K562 (cell line): ENCODE data around the gene CD300LB. TPM values are rescaled to one million over a fixed set of nuclear protein-coding genes. Genes with fewer than 3 reads are reported as not detected.

Experiments used
- ATAC-seq: fragments of 200-7000 bp; cut with Tn5 transposase; 3 replicates; pipeline ENCODE4 v1.9.1; 2020; ENCODE audit warnings: moderate library complexity
- BruUV-seq: library from RNA; stranded (reverse); fragments of 400-500 nt; replicated peaks from 2 replicates; lab custom pipeline; 2021; lab: Mats Ljungman, UMichigan
- CTCF ChIA-PET: fragments of 300-600 bp; formaldehyde crosslinking; extraction: SDS; loops from one replicate; lab custom pipeline; 2021; ENCODE audit warnings: low intra/inter-chr PET ratio; lab: Yijun Ruan, JAX
- POLR2A ChIA-PET: fragments of 300-600, 350-650 bp; sonication (Branson Sonifier 250); formaldehyde crosslinking; extraction: SDS; loops from one replicate; lab custom pipeline; 2021; ENCODE audit warnings: antibody characterized with exemption, inconsistent platforms; lab: Yijun Ruan, JAX
- DNase-seq, 4 experiments: peaks; one replicate each; pipeline versions ENCODE4 v3.0.0 to v3.0.0-alpha.2; 2011 to 2018; ENCODE audit warnings: low spot score in 3 of 4, mixed read lengths in 3 of 4; ENCODE audit errors: extremely low read depth in 1 of 4
- FAIRE-seq: peaks from 2 replicates; lab custom pipeline; 2011; peaks lifted over from hg19 to GRCh38; lab: Jason Lieb, UNC
- H2AFZ ChIP-seq: 2 replicates; pipeline ENCODE4 v1.6.0; 2011; ENCODE audit warnings: low read depth, low read length, control low read depth, inconsistent platforms
- H3K27ac ChIP-seq: fragments of 200-600 bp; 3 replicates; pipeline ENCODE4 v1.8.0; 2011; ENCODE audit warnings: low read depth, mild to moderate bottlenecking, control low read depth, inconsistent platforms, low read length, moderate library complexity, mixed read lengths; ENCODE audit errors: extremely low read depth
- H3K27me3 ChIP-seq, 2 experiments: fragments of 300-600 bp in 1 of 2; 2 replicates in 1 of 2; 3 replicates in 1 of 2; pipeline versions ENCODE4 v1.6.0 to v1.8.0; 2011; ENCODE audit warnings: inconsistent platforms in 2 of 2, low read length in 2 of 2, mild to moderate bottlenecking in 1 of 2, mixed read lengths in 1 of 2, moderate library complexity in 1 of 2; ENCODE audit not compliant: control insufficient read depth in 2 of 2, insufficient read depth in 2 of 2
- H3K36me3 ChIP-seq: fragments of 300-600 bp; 3 replicates; pipeline ENCODE4 v1.8.0; 2011; ENCODE audit warnings: mild to moderate bottlenecking, low read length, inconsistent platforms; ENCODE audit not compliant: control insufficient read depth, insufficient read depth
- H3K4me1 ChIP-seq, 2 experiments: fragments of 200-600 bp in 1 of 2; replicated peaks in 1 of 2; 2 replicates in 1 of 2; 3 replicates in 1 of 2; pipeline versions ENCODE4 v1.5.1 to v1.8.0; 2011; ENCODE audit warnings: inconsistent platforms in 2 of 2, low read length in 2 of 2, mild to moderate bottlenecking in 1 of 2, mixed read lengths in 1 of 2, moderate library complexity in 1 of 2; ENCODE audit not compliant: control insufficient read depth in 2 of 2, insufficient read depth in 2 of 2
- H3K4me2 ChIP-seq: 2 replicates; pipeline ENCODE4 v1.6.1; 2011; ENCODE audit warnings: low read length, control low read depth, inconsistent platforms, mixed read lengths; ENCODE audit not compliant: insufficient read depth
- H3K4me3 ChIP-seq: fragments of 200-600 bp; sonication (generic), shearing (Covaris generic); 2 replicates; pipeline ENCODE4 v1.5.1; 2016; ENCODE audit warnings: control low read depth, inconsistent platforms
- H3K79me2 ChIP-seq: fragments of 200-600 bp; 3 replicates; pipeline ENCODE4 v1.8.0; 2011; ENCODE audit warnings: low read length, inconsistent platforms; ENCODE audit not compliant: control insufficient read depth, insufficient read depth
- H3K9ac ChIP-seq, 2 experiments: 2 replicates each; pipeline versions ENCODE4 v1.6.0 to v1.6.1; 2011; ENCODE audit warnings: low read depth in 2 of 2, low read length in 2 of 2, control low read depth in 1 of 2, inconsistent platforms in 1 of 2, mild to moderate bottlenecking in 1 of 2, mixed read lengths in 1 of 2; ENCODE audit not compliant: insufficient read depth in 1 of 2
- H3K9me1 ChIP-seq: one replicate; pipeline ENCODE4 v1.6.0; 2011; ENCODE audit warnings: inconsistent platforms, mild to moderate bottlenecking, low read length, moderate library complexity; ENCODE audit not compliant: control insufficient read depth, insufficient read depth
- H3K9me3 ChIP-seq: replicated peaks from 2 replicates; pipeline ENCODE4 v1.5.1; 2011; ENCODE audit warnings: low read depth, low read length, inconsistent platforms; ENCODE audit not compliant: control insufficient read depth, insufficient read depth
- H4K20me1 ChIP-seq: replicated peaks from 2 replicates; pipeline ENCODE4 v1.6.1; 2011; ENCODE audit warnings: low read length, inconsistent platforms, mixed read lengths; ENCODE audit not compliant: control insufficient read depth, insufficient read depth
- CAMTA2 ChIP-seq: fragments of 250-450 bp; sonication (Bioruptor Pico); conservative IDR thresholded peaks from 2 replicates; pipeline ENCODE4 v1.5.1; 2022
- CBX1 ChIP-seq: sonication (generic); IDR thresholded peaks from 2 replicates; pipeline ENCODE4 v1.6.1; 2016; ENCODE audit warnings: antibody characterized with exemption, low read depth, mild to moderate bottlenecking
- ELF1 ChIP-seq: fragments of 200-800 bp; sonication (Bioruptor generic); IDR thresholded peaks from 2 replicates; pipeline ENCODE4 v1.6.1; 2016; ENCODE audit warnings: missing genetic modification characterization, missing compliant biosample characterization
- PML ChIP-seq: IDR thresholded peaks from 2 replicates; pipeline ENCODE4 v1.6.1; 2012; ENCODE audit warnings: low read length, inconsistent platforms
- POLR3A ChIP-seq: IDR thresholded peaks from 2 replicates; pipeline ENCODE4 v1.6.1; 2011; ENCODE audit warnings: borderline replicate concordance, mild to moderate bottlenecking, moderate library complexity; ENCODE audit not compliant: insufficient read length, insufficient read depth; ENCODE audit errors: extremely low read depth
- PTRF ChIP-seq: fragments of 450-650 bp; IDR thresholded peaks from 2 replicates; pipeline ENCODE4 v1.6.1; 2016; ENCODE audit warnings: mild to moderate bottlenecking, missing genetic modification characterization, missing compliant biosample characterization
- SAFB ChIP-seq: fragments of 200-400 bp; formaldehyde crosslinking; IDR thresholded peaks from 2 replicates; pipeline ENCODE4 v1.6.1; 2017; ENCODE audit warnings: low read depth, low read length, borderline replicate concordance
- SMC3 ChIP-seq: conservative IDR thresholded peaks from 2 replicates; pipeline ENCODE4 v1.6.1; 2011; ENCODE audit warnings: low read depth, low read length, improper control_type of control experiment; ENCODE audit not compliant: insufficient read depth
- TAL1 ChIP-seq: fragments of 450-650 bp; IDR thresholded peaks from 2 replicates; pipeline ENCODE4 v1.6.1; 2016; ENCODE audit warnings: mild to moderate bottlenecking
- WGBS: fragments of 100-300 bp; shearing (Covaris generic); methylation state at CpG from one replicate; pipeline ENCODE4 v1.1.6; 2016; ENCODE audit warnings: low coverage, mixed read lengths; ENCODE audit not compliant: insufficient coverage; ENCODE audit errors: missing lambda C conversion rate; 5-methylcytosine and 5-hydroxymethylcytosine counted together
- in situ Hi-C: fragments of 300-500 bp; cut with MboI; formaldehyde crosslinking; loops from 4 replicates; pipeline ENCODE4 v1.15.0; 2018; ENCODE audit warnings: inconsistent platforms, mixed read lengths
- intact Hi-C: fragments of 100-400 bp; cut with micrococcal nuclease; formaldehyde crosslinking; loops from 2 replicates; pipeline ENCODE4 v1.14.2; 2022
- polyA plus RNA-seq, 8 experiments: library from polyadenylated mRNA; depleted of rRNA in 4 of 8; stranded (reverse) in 5 of 8; unstranded in 3 of 8; fragments of >200 nt; fragmentation: Nextera tagmentation in 2 of 8; fragmentation: Illumina TruSeq in 1 of 8; extraction: Ambion mirVana in 2 of 8; extraction: Trizol in 1 of 8; gene quantifications; 2 replicates each; pipeline versions ENCODE4 v1.2.1 to v1.2.3, GENCODE V29; 2011 to 2014; ENCODE audit warnings: inconsistent platforms in 1 of 8, missing spikeins in 1 of 8
- total RNA-seq, 7 experiments: library from RNA; depleted of rRNA in 6 of 7; stranded (reverse); fragments of >200 nt in 6 of 7; fragmentation: Illumina TruSeq in 2 of 7; extraction: Trizol in 2 of 7; gene quantifications; 2 replicates each; pipeline versions ENCODE4 v1.2.1 to v1.2.3, GENCODE V29; 2011 to 2021; ENCODE audit warnings: low replicate concordance in 1 of 7
- TF ChIP-seq, protein P1 (sequence below): fragments of 450-650 bp; IDR thresholded peaks from one replicate; pipeline ENCODE4 v1.6.1; 2018; ENCODE audit warnings: mild to moderate bottlenecking, moderate library complexity; ENCODE audit not compliant: partially characterized antibody

CD300LB gene
- total and polyA plus RNA-seq, 9 of the 15 experiments (the other 6 are each of a cell fraction or from before 2014, with no cell fraction given) = not detected

DNA sequence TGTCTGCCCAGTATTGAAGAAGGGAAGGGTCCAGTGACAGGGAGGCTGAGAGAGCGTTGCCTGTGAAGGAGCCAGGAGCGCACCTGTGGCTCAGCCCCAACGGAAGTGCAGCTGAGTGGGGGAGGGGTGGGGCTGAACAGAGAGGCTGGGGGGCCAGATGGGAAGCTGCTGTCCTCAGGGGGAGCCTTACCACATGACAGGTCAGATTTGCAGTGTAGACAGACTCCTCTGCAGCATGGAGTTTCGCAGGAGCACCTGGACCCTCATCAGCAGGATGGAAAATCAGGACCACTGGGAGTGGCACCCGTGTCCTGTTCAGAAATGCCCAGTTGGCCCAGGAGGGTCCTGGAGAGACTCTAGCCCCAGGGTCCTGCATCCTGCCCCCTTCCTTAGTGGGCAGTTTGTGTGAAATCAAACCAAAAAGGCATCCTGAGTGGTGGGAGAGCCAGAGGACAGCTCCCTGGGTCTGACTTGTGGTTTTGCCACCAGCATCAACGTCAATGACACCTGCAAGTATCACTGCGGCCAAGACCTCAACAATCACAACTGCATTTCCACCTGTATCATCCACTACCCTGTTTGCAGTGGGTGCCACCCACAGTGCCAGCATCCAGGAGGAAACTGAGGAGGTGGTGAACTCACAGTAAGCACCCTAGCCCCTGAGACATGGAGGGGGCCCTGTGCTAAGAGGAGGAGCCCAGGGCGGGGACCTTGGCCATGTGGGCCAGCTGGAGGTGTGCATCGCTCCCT is 57.1 kb downstream of the CD300LB start:
- Histone ChIP-seq H4K20me1 (no peaks in the 10 kb centered on the region), H3K4me1 (peaks cover 0 to 3% of the 10 kb centered on the region in 2 experiments; a peak in 3 of 5 replicates), H3K4me2 (no peak overlapping the region), H3K4me3 (no peak overlapping the region), H3K36me3 (no peaks in the 10 kb centered on the region), H3K9me3 (no peaks in the 10 kb centered on the region), H3K9me1 (no peaks in the 10 kb centered on the region), H3K79me2 (no peaks in the 10 kb centered on the region), H3K9ac (no peak overlapping the region), H3K27ac (no peak overlapping the region), H3K27me3 (peaks cover 5 to 33% of the 10 kb centered on the region in 2 experiments; a peak in 3 of 5 replicates), H2AFZ (no peak overlapping the region)
- POLR2A ChIA-PET = no interaction called here
- intact Hi-C loops (no loop called here), in situ Hi-C loops (no loop called here)
- ATAC-seq (no peak), DNase-seq (no peak), FAIRE-seq (no peak)
- WGBS = 10% methylated on average over 9 of the region's 9 CpGs
- CTCF ChIA-PET = no interaction called here
- TF ChIP-seq POLR3A (no peak), CBX1 (no peak), TAL1 (no peak), PTRF (tag) (no peak), PML (no peak), CAMTA2 (CRISPR knock-in tag) (no peak), SAFB (no peak), SMC3 (no peak), ELF1 (tag) (no peak)
- TF ChIP-seq, protein P1, sequence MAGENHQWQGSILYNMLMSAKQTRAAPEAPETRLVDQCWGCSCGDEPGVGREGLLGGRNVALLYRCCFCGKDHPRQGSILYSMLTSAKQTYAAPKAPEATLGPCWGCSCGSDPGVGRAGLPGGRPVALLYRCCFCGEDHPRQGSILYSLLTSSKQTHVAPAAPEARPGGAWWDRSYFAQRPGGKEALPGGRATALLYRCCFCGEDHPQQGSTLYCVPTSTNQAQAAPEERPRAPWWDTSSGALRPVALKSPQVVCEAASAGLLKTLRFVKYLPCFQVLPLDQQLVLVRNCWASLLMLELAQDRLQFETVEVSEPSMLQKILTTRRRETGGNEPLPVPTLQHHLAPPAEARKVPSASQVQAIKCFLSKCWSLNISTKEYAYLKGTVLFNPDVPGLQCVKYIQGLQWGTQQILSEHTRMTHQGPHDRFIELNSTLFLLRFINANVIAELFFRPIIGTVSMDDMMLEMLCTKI = no peak
- no TSS peak for BruUV-seq
